Kidney (tissue), 22 donors: Measurements from ENCODE around the gene CAV1. TPM values are rescaled to one million over a fixed set of nuclear protein-coding genes. Genes with fewer than 3 reads are reported as not detected.

Source experiments
- DNase-seq, 5 donors: peaks; one replicate each; pipeline ENCODE4 v3.0.0-alpha.2; 2013 to 2020
- FAIRE-seq: peaks from 2 replicates; lab custom pipeline; 2012; peaks lifted over from hg19 to GRCh38; lab: Jason Lieb, UNC
- H3K27ac ChIP-seq, 2 donors: one replicate each; pipeline ENCODE4 v1.7.0; 2013; ENCODE audit warnings: low read depth in 2 of 2, low read length in 2 of 2, inconsistent platforms in 1 of 2
- H3K27me3 ChIP-seq: one replicate; pipeline ENCODE4 v1.7.1; 2013; ENCODE audit warnings: low read length, inconsistent platforms; ENCODE audit not compliant: control insufficient read depth, insufficient read depth
- H3K36me3 ChIP-seq, 3 donors: one replicate each; pipeline versions ENCODE4 v1.7.0 to v1.7.1; 2013; ENCODE audit warnings: low read length in 3 of 3, control low read depth in 1 of 3, inconsistent platforms in 1 of 3; ENCODE audit not compliant: insufficient read depth in 3 of 3, control insufficient read depth in 2 of 3
- H3K4me1 ChIP-seq, 3 donors: one replicate each; pipeline versions ENCODE4 v1.7.0 to v1.7.1; 2013; ENCODE audit warnings: low read length in 3 of 3, inconsistent platforms in 1 of 3, low read depth in 1 of 3; ENCODE audit not compliant: control insufficient read depth in 2 of 3, insufficient read depth in 2 of 3
- H3K4me3 ChIP-seq, 3 donors: one replicate each; pipeline versions ENCODE4 v1.7.0 to v1.8.1; 2013; ENCODE audit warnings: low read length in 3 of 3, control low read depth in 1 of 3, inconsistent platforms in 1 of 3
- H3K9ac ChIP-seq, 3 donors: one replicate each; pipeline versions ENCODE4 v1.7.0 to v1.7.1; 2013; ENCODE audit warnings: low read length in 3 of 3, control low read depth in 1 of 3, inconsistent platforms in 1 of 3
- H3K9me3 ChIP-seq, 3 donors: one replicate each; pipeline versions ENCODE4 v1.7.0 to v1.7.1; 2013; ENCODE audit warnings: low read length in 3 of 3, control low read depth in 1 of 3, inconsistent platforms in 1 of 3; ENCODE audit not compliant: control insufficient read depth in 2 of 3, insufficient read depth in 1 of 3
- intact Hi-C: fragments of 100-400 bp; cut with DNase I; formaldehyde crosslinking; loops from one replicate; pipeline ENCODE4 v1.11.1; 2022
- long read RNA-seq, 10 donors: library from polyadenylated mRNA in 1 of 10; unstranded in 1 of 10; transcript quantifications; one replicate each; pipeline ENCODE4 v2.0.0 and lab custom pipeline, GENCODE V29; 2021 to 2026
- polyA plus RNA-seq: library from polyadenylated mRNA; stranded (reverse); fragments of 350-450 nt; fragmentation: Illumina TruSeq; extraction: RNeasy Lipid Tissue Mini Kit (QIAGEN cat#74804); gene quantifications from one replicate; pipeline ENCODE4 v1.2.3, GENCODE V29; 2014; ENCODE audit warnings: low read depth, low replicate concordance; ENCODE audit not compliant: insufficient read depth
- total RNA-seq: library from RNA; stranded (reverse); fragmentation: NEBNext Ultra II Directional; extraction: Animal tissue kit (Norgen Biotek cat#: 25700); gene quantifications from one replicate; pipeline ENCODE4 v1.2.1, GENCODE V29; 2021
- TF ChIP-seq, protein P1 (sequence below): IDR thresholded peaks from 3 replicates; pipeline ENCODE4 v1.5.1; 2012; ENCODE audit warnings: mild to moderate bottlenecking, moderate library complexity, borderline replicate concordance; ENCODE audit not compliant: insufficient read depth; ENCODE audit errors: extremely low read depth
- donor health status: control.
- donor health status: control.
- donor health status: control.
- donor health status: control.
- donor health status: control.
- donor health status: DM: yes; HTN: yes; CAD: no.
- donor health status: Normal renal cell carcinoma (clear cell type).

CAV1 gene, protein sequence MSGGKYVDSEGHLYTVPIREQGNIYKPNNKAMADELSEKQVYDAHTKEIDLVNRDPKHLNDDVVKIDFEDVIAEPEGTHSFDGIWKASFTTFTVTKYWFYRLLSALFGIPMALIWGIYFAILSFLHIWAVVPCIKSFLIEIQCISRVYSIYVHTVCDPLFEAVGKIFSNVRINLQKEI
- total RNA-seq = 67.2 TPM
- 15.7 TPM for polyA plus RNA-seq
- long read RNA-seq, donor 1, partial matches to known transcripts = 0 of 6 reads
- long read RNA-seq, donor 1, other reads (novel, unspliced or antisense) = 0 of 6 reads
- long read RNA-seq, donor 2, transcript CAV1-201 (3 exons, 2,704 nt) = major isoform, 6 of 14 reads
- long read RNA-seq, donor 2, partial matches to known transcripts = 7 of 14 reads
- long read RNA-seq, donor 2, other reads (novel, unspliced or antisense) = 0 of 14 reads
- long read RNA-seq, donor 3, transcript CAV1-201 (3 exons, 2,704 nt) = major isoform, 6 of 19 reads
- long read RNA-seq, donor 3, transcript CAV1-202 (2 exons, 2,628 nt) = minor isoform, 5 of 19 reads
- long read RNA-seq, donor 3, partial matches to known transcripts = 8 of 19 reads
- long read RNA-seq, donor 3, other reads (novel, unspliced or antisense) = 0 of 19 reads
- long read RNA-seq, donor 4, partial matches to known transcripts = 0 of 1 reads
- long read RNA-seq, donor 4, other reads (novel, unspliced or antisense) = 0 of 1 reads
- long read RNA-seq, donor 5, partial matches to known transcripts = 0 of 1 reads
- long read RNA-seq, donor 5, other reads (novel, unspliced or antisense) = 0 of 1 reads
- long read RNA-seq, donor 6, transcript CAV1-202 (2 exons, 2,628 nt) = minor isoform, 7 of 86 reads
- long read RNA-seq, donor 6, transcript CAV1-201 (3 exons, 2,704 nt) = major isoform, 8 of 86 reads
- long read RNA-seq, donor 6, partial matches to known transcripts = 29 of 86 reads
- long read RNA-seq, donor 6, other reads (novel, unspliced or antisense) = 41 of 86 reads
- long read RNA-seq, donor 7, transcript CAV1-206 (3 exons, 1,653 nt) = minor isoform, 6 of 35 reads
- long read RNA-seq, donor 7, transcript CAV1-202 (2 exons, 2,628 nt) = major isoform, 12 of 35 reads
- long read RNA-seq, donor 7, transcript CAV1-201 (3 exons, 2,704 nt) = minor isoform, 7 of 35 reads
- long read RNA-seq, donor 7, partial matches to known transcripts = 0 of 35 reads
- long read RNA-seq, donor 7, other reads (novel, unspliced or antisense) = 8 of 35 reads
- long read RNA-seq, donor 8, partial matches to known transcripts = 0 of 3 reads
- long read RNA-seq, donor 8, other reads (novel, unspliced or antisense) = 0 of 3 reads
- long read RNA-seq, donor 9, partial matches to known transcripts = 0 of 3 reads
- long read RNA-seq, donor 9, other reads (novel, unspliced or antisense) = 0 of 3 reads
- long read RNA-seq, donor 10, transcript CAV1-201 (3 exons, 2,704 nt) = major isoform, 7 of 11 reads
- long read RNA-seq, donor 10, partial matches to known transcripts = 0 of 11 reads
- long read RNA-seq, donor 10, other reads (novel, unspliced or antisense) = 0 of 11 reads

DNA sequence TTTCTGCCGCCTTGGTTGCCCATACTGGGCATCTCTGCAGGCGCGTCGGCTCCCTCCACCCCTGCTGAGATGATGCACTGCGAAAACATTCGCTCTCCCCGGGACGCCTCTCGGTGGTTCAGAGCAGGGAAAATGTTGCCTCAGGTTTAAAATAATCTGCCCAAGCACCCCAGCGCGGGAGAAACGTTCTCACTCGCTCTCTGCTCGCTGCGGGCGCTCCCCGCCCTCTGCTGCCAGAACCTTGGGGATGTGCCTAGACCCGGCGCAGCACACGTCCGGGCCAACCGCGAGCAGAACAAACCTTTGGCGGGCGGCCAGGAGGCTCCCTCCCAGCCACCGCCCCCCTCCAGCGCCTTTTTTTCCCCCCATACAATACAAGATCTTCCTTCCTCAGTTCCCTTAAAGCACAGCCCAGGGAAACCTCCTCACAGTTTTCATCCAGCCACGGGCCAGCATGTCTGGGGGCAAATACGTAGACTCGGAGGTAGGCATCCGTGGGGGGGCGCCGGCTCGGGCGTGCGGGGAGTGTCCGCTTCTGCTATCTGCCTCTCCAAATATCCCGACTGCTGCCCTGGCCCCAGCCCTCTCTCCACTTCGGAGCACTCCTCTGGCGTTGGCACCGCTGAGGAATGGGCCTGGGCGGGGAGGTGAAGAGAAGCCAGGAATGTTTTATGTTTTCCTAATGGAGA lies at the start of gene CAV1:
CAV1 (plus strand) TSS at position 428 of the 689 bp plus-strand sequence; CDS start at position 455, 27 bp downstream.
- FAIRE-seq (no peak), DNase-seq (peak; percentile 41 to 85 (median 60))
- Histone ChIP-seq H3K4me1 (peaks cover 0 to 8% (median 0%) of the 10 kb centered on the region in 3 donors), H3K27ac (peak within 1 kb of the TSS in 1 of 2 donors; percentile 69), H3K27me3 (peaks cover 19% of the 10 kb centered on the region), H3K9me3 (no peaks in the 10 kb centered on the region), H3K4me3 (peak within 1 kb of the TSS in 2 of 3 donors; percentile 47 to 71), H3K36me3 (no peaks in the 10 kb centered on the region), H3K9ac (peak within 1 kb of the TSS in 2 of 3 donors; percentile 56)
- intact Hi-C loops = no loop called here
- TF ChIP-seq, protein P1, sequence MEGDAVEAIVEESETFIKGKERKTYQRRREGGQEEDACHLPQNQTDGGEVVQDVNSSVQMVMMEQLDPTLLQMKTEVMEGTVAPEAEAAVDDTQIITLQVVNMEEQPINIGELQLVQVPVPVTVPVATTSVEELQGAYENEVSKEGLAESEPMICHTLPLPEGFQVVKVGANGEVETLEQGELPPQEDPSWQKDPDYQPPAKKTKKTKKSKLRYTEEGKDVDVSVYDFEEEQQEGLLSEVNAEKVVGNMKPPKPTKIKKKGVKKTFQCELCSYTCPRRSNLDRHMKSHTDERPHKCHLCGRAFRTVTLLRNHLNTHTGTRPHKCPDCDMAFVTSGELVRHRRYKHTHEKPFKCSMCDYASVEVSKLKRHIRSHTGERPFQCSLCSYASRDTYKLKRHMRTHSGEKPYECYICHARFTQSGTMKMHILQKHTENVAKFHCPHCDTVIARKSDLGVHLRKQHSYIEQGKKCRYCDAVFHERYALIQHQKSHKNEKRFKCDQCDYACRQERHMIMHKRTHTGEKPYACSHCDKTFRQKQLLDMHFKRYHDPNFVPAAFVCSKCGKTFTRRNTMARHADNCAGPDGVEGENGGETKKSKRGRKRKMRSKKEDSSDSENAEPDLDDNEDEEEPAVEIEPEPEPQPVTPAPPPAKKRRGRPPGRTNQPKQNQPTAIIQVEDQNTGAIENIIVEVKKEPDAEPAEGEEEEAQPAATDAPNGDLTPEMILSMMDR = no peak

DNA sequence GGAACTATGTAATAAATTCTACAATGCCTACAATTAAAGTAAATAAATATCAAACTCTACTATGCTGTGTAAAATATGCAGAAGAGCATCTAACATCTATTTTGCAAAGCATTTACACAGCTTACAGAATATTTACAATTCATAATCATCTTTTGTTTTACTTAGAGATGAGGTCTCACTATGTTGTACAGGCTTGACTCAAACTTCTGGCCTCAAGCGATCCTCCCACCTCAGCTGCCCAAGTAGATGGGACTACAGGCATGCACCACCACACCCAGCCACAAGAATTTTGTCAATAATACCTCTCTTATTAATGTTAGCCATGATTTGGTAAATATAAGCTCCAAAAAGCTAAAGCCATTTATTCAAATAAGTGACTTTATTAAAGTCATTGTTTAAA lies 47.2 kb upstream of the CAV1 start:
- Histone ChIP-seq H3K4me3 (no peak overlapping the region), H3K27ac (no peak overlapping the region), H3K4me1 (no peaks in the 10 kb centered on the region), H3K27me3 (no peaks in the 10 kb centered on the region), H3K9ac (no peak overlapping the region), H3K36me3 (no peaks in the 10 kb centered on the region), H3K9me3 (no peaks in the 10 kb centered on the region)
- no peak for DNase-seq
- no peak for FAIRE-seq
- intact Hi-C loops = no loop called here
- TF ChIP-seq, protein P1 = no peak

DNA sequence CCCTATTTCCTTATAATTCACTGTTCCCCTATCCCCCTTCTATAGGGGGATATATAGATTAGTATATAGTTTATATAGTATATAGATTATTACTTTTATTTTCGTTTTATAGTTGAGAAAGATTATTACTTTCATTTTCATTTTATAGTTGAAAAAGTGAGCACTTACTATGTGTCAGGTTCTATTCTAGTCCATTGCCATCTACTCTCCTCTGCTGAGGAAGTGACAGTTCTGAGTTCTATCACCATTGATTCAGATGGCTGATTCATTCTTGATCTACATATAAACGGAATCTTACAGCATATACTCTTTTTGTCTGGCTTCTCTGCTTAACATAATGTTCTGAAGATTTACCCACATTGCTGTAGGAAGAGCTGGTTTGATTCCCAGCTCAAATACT lies 46.0 kb upstream of the CAV1 start:
- no peak overlapping the region for H3K9ac ChIP-seq
- H3K4me1 ChIP-seq = no peaks in the 10 kb centered on the region
- H3K9me3 ChIP-seq = no peaks in the 10 kb centered on the region
- no peak overlapping the region for H3K4me3 ChIP-seq
- H3K36me3 ChIP-seq = no peaks in the 10 kb centered on the region
- no peak for DNase-seq
- TF ChIP-seq, protein P1 = no peak
- H3K27ac ChIP-seq = no peak overlapping the region
- FAIRE-seq = no peak
- intact Hi-C loops = no loop called here
- H3K27me3 ChIP-seq = no peaks in the 10 kb centered on the region
